HCT116 (cell line): ENCODE data around the gene RBCK1. TPM values are rescaled to one million over a fixed set of nuclear protein-coding genes. Genes with fewer than 3 reads are reported as not detected.

Experiments used
- ATAC-seq: fragments of 200-7000 bp; cut with Tn5 transposase; 2 replicates; pipeline ENCODE4 v1.9.1; 2020; ENCODE audit warnings: mild to moderate bottlenecking, moderate library complexity
- BruUV-seq: library from RNA; stranded (reverse); fragments of 400-500 nt; replicated peaks from 2 replicates; lab custom pipeline; 2021; lab: Mats Ljungman, UMichigan
- CTCF ChIA-PET: fragments of 300-600 bp; sonication (Branson Sonifier 250); formaldehyde crosslinking; loops from one replicate; lab custom pipeline; 2021; ENCODE audit warnings: antibody characterized with exemption; lab: Charles Lee
- POLR2A ChIA-PET: fragments of 300-600, 350-600 bp; sonication (Branson Sonifier 250); formaldehyde crosslinking; loops from one replicate; lab custom pipeline; 2021; ENCODE audit warnings: antibody characterized with exemption; lab: Charles Lee
- RAD21 ChIA-PET, 2 experiments: fragments of 300-600 bp; sonication (Branson Sonifier 250); formaldehyde crosslinking; loops; one replicate each; lab custom pipeline; 2023; ENCODE audit warnings: low total read pairs in 2 of 2; ENCODE audit not compliant: uncharacterized antibody in 2 of 2, unreplicated experiment in 2 of 2, low non-redundant PET in 1 of 2; lab: Charles Lee
- DNase-seq: peaks from one replicate; pipeline ENCODE4 v3.0.0-alpha.2; 2010; ENCODE audit warnings: low read depth, low spot score
- H2AFZ ChIP-seq: fragments of 200-600 bp; shearing (Covaris generic), sonication (generic); 2 replicates; pipeline ENCODE4 v1.6.1; 2017; ENCODE audit warnings: low read depth, mixed run types, mixed read lengths, antibody characterized with exemption, low read length; ENCODE audit not compliant: poor library complexity, severe bottlenecking
- H3K27ac ChIP-seq: 2 replicates; pipeline ENCODE4 v1.5.1; 2012; ENCODE audit warnings: low read depth, low read length
- H3K27me3 ChIP-seq: fragments of 200-600 bp; sonication (generic); 2 replicates; pipeline ENCODE4 v1.6.1; 2016; ENCODE audit warnings: mixed run types, low read length, mixed read lengths; ENCODE audit not compliant: insufficient read depth
- H3K36me3 ChIP-seq, 2 experiments: fragments of 200-500 bp in 1 of 2; fragments of 200-600 bp in 1 of 2; sonication (Bioruptor generic) in 1 of 2; sonication (generic) in 1 of 2; 2 replicates each; pipeline versions ENCODE4 v1.5.1 to v1.6.1; 2014 to 2016; ENCODE audit warnings: low read length in 2 of 2, inconsistent platforms in 1 of 2, mixed read lengths in 1 of 2, mixed run types in 1 of 2; ENCODE audit not compliant: insufficient read depth in 2 of 2, control insufficient read depth in 1 of 2
- H3K4me1 ChIP-seq, 2 experiments: fragments of 200-600 bp in 1 of 2; sonication (generic) in 1 of 2; 2 replicates each; pipeline versions ENCODE4 v1.5.1 to v1.6.1; 2012 to 2017; ENCODE audit warnings: low read length in 2 of 2, inconsistent platforms in 1 of 2, mild to moderate bottlenecking in 1 of 2, mixed read lengths in 1 of 2, mixed run types in 1 of 2, moderate library complexity in 1 of 2; ENCODE audit not compliant: insufficient read depth in 2 of 2, control insufficient read depth in 1 of 2
- H3K4me2 ChIP-seq: fragments of 200-600 bp; sonication (generic); 2 replicates; pipeline ENCODE4 v1.6.1; 2017; ENCODE audit warnings: mixed run types, low read length, mixed read lengths
- H3K4me3 ChIP-seq, 2 experiments: fragments of 200-600 bp in 1 of 2; sonication (generic) in 1 of 2; replicated peaks in 1 of 2; 2 replicates each; pipeline ENCODE4 v1.5.1; 2011 to 2016; ENCODE audit warnings: low read length in 2 of 2, control low read depth in 1 of 2, low read depth in 1 of 2, mild to moderate bottlenecking in 1 of 2, mixed read lengths in 1 of 2, mixed run types in 1 of 2
- H3K79me2 ChIP-seq: fragments of 200-600 bp; sonication (generic); 2 replicates; pipeline ENCODE4 v1.6.1; 2017; ENCODE audit warnings: mild to moderate bottlenecking, mixed run types, low read length, moderate library complexity, mixed read lengths; ENCODE audit not compliant: insufficient read depth
- H3K9ac ChIP-seq: fragments of 200-600 bp; sonication (generic); 2 replicates; pipeline ENCODE4 v1.6.1; 2016; ENCODE audit warnings: low read length, mixed read lengths
- H3K9me2 ChIP-seq: fragments of 200-600 bp; sonication (generic), shearing (Covaris generic); 2 replicates; pipeline ENCODE4 v1.6.1; 2017; ENCODE audit warnings: mixed run types, mild to moderate bottlenecking, moderate library complexity; ENCODE audit not compliant: insufficient read depth
- H3K9me3 ChIP-seq, 2 experiments: fragments of 200-500 bp in 1 of 2; fragments of 200-600 bp in 1 of 2; sonication (Bioruptor generic) in 1 of 2; sonication (generic) in 1 of 2; 2 replicates each; pipeline ENCODE4 v1.6.1; 2014 to 2017; ENCODE audit warnings: low read length in 2 of 2, mixed read lengths in 2 of 2, inconsistent platforms in 1 of 2, low read depth in 1 of 2, mild to moderate bottlenecking in 1 of 2, mixed run types in 1 of 2, moderate library complexity in 1 of 2; ENCODE audit not compliant: control insufficient read depth in 1 of 2, insufficient read depth in 1 of 2
- H4K20me1 ChIP-seq: fragments of 200-600 bp; sonication (generic), shearing (Covaris generic); 2 replicates; pipeline ENCODE4 v1.6.1; 2017; ENCODE audit warnings: mixed run types, mild to moderate bottlenecking, moderate library complexity; ENCODE audit not compliant: insufficient read depth
- ATF3 ChIP-seq: IDR thresholded peaks from 2 replicates; pipeline ENCODE4 v1.6.1; 2012
- CBX3 ChIP-seq: IDR thresholded peaks from 2 replicates; pipeline ENCODE4 v1.6.1; 2012; ENCODE audit warnings: low read depth
- CEBPB ChIP-seq: IDR thresholded peaks from 2 replicates; pipeline ENCODE4 v1.6.1; 2012; ENCODE audit warnings: low read depth
- EGR1 ChIP-seq: IDR thresholded peaks from 2 replicates; pipeline ENCODE4 v1.6.1; 2012; ENCODE audit warnings: low read depth
- ELF1 ChIP-seq: IDR thresholded peaks from 2 replicates; pipeline ENCODE4 v1.6.1; 2012; ENCODE audit warnings: low read depth, borderline replicate concordance
- EZH2 ChIP-seq: fragments of 200-600 bp; sonication (generic); IDR thresholded peaks from 2 replicates; pipeline ENCODE4 v1.6.1; 2017; ENCODE audit warnings: antibody characterized with exemption, mixed run types
- EZH2phosphoT487 ChIP-seq: fragments of 200-600 bp; IDR thresholded peaks from 2 replicates; pipeline ENCODE4 v1.6.1; 2018; ENCODE audit warnings: antibody characterized with exemption, borderline replicate concordance
- JUND ChIP-seq: IDR thresholded peaks from 2 replicates; pipeline ENCODE4 v1.6.1; 2012
- POLR2AphosphoS5 ChIP-seq: IDR thresholded peaks from 2 replicates; pipeline ENCODE4 v1.6.1; 2011; ENCODE audit warnings: mild to moderate bottlenecking, low read depth, low read length, moderate library complexity
- RAD21 ChIP-seq: IDR thresholded peaks from 2 replicates; pipeline ENCODE4 v1.6.1; 2012; ENCODE audit warnings: low read depth, mild to moderate bottlenecking
- SIN3A ChIP-seq: IDR thresholded peaks from 2 replicates; pipeline ENCODE4 v1.6.1; 2012; ENCODE audit warnings: low read depth
- SP1 ChIP-seq: IDR thresholded peaks from 2 replicates; pipeline ENCODE4 v1.6.1; 2012; ENCODE audit warnings: low read depth
- SRF ChIP-seq: IDR thresholded peaks from 2 replicates; pipeline ENCODE4 v1.6.1; 2012; ENCODE audit warnings: low read depth
- TCF7L2 ChIP-seq: IDR thresholded peaks from 2 replicates; pipeline ENCODE4 v1.7.0; 2011; ENCODE audit warnings: borderline replicate concordance, inconsistent platforms; ENCODE audit not compliant: insufficient read depth, insufficient read length; ENCODE audit errors: extremely low read depth
- ZFX ChIP-seq: fragments of 450-650 bp; IDR thresholded peaks from 2 replicates; pipeline ENCODE4 v1.6.1; 2017
- ZNF274 ChIP-seq: fragments of 200-500 bp; sonication (Bioruptor generic); IDR thresholded peaks from 2 replicates; pipeline ENCODE4 v1.6.1; 2014; ENCODE audit warnings: mild to moderate bottlenecking, low read depth, low read length, inconsistent platforms
- intact Hi-C: fragments of 100-400 bp; cut with micrococcal nuclease; formaldehyde crosslinking; loops from 2 replicates; pipeline ENCODE4 v1.10.0; 2022
- total RNA-seq: library from RNA; stranded (reverse); gene quantifications from one replicate; pipeline ENCODE4 v1.2.1, GENCODE V29; 2021; ENCODE audit not compliant: unreplicated experiment

RBCK1 gene
- total RNA-seq, 1 experiment from 2014 or later, result 180 TPM

- no TSS peak for BruUV-seq
- Histone ChIP-seq H3K4me2 (peak overlapping the region; percentile 89), H4K20me1 (no peaks in the 10 kb centered on the region), H2AFZ (peak overlapping the region; percentile 60), H3K4me1 (peaks cover 17 to 41% of the 10 kb centered on the region in 2 experiments)
- CTCF ChIA-PET, result interaction anchor here (0.7 to 1.2 kb wide), 3 partner anchors 34 to 52 kb away, joined by 3 to 4 read pairs (median 3); no protein-coding TSS in a partner anchor
- ATAC-seq (no peak), DNase-seq (no peak)
- POLR2A ChIA-PET, result interaction anchor here (0.7 to 19.5 kb wide), 5 partner anchors 7 to 32 kb away, joined by 3 to 639 read pairs (median 6); partner anchors contain the start of gene TRIB3
- TF ChIP-seq CBX3 (no peak), EGR1 (no peak)
- TF ChIP-seq, all 23 proteins: peak for 0
- intact Hi-C loops, result no loop called here
- Histone ChIP-seq H3K27ac (peak overlapping the region; percentile 86), H3K4me3 (peak overlapping the region; percentile 51 to 55), H3K9me2 (no peaks in the 10 kb centered on the region), H3K36me3 (peaks cover 9 to 14% of the 10 kb centered on the region in 2 experiments; a peak in 2 of 4 replicates), H3K79me2 (peaks cover 29% of the 10 kb centered on the region), H3K9ac (peak overlapping the region; percentile 49), H3K9me3 (peaks cover 0 to 6% of the 10 kb centered on the region in 2 experiments; a peak in 1 of 4 replicates), H3K27me3 (no peaks in the 10 kb centered on the region)
- RAD21 ChIA-PET, result no interaction called here
Measured at GRCh38 chr20:406200-407132, 1.6 kb upstream of the RBCK1 start.

GRCh38 chr20:407133-407952 is 756 bp upstream of the RBCK1 start:
- intact Hi-C loops, result no loop called here
- RAD21 ChIA-PET, result no interaction called here
- Histone ChIP-seq H3K4me2 (peak overlapping the region; percentile 89), H3K9me2 (no peaks in the 10 kb centered on the region), H3K27me3 (no peaks in the 10 kb centered on the region), H3K36me3 (peaks cover 15 to 22% of the 10 kb centered on the region in 2 experiments; a peak in 2 of 4 replicates), H3K79me2 (peaks cover 29% of the 10 kb centered on the region), H3K9me3 (peaks cover 0 to 6% of the 10 kb centered on the region in 2 experiments; a peak in 1 of 4 replicates), H4K20me1 (no peaks in the 10 kb centered on the region), H2AFZ (no peak overlapping the region), H3K4me3 (peak overlapping the region; percentile 51 to 55), H3K9ac (peak overlapping the region; percentile 49), H3K27ac (peak overlapping the region; percentile 86), H3K4me1 (peaks cover 9 to 32% of the 10 kb centered on the region in 2 experiments; a peak in 3 of 4 replicates)
- POLR2A ChIA-PET, result interaction anchor here (0.7 to 19.5 kb wide), 8 partner anchors 8 to 136 kb away, joined by 3 to 639 read pairs (median 4); partner anchors contain the start of genes CSNK2A1, SOX12 and TRIB3
- CTCF ChIA-PET, result interaction anchor here (1.0 to 1.2 kb wide), 2 partner anchors 45 to 53 kb away, joined by 3 to 4 read pairs; no protein-coding TSS in a partner anchor
- ATAC-seq (peak; percentile 87), DNase-seq (peak; percentile 51)
- BruUV-seq, result TSS peak; percentile 87
- TF ChIP-seq CBX3 (peak; percentile 37; the same call in 1 of the 2 replicates), CEBPB (no peak), SRF (no peak), ELF1 (no peak), TCF7L2 (no peak), ATF3 (no peak), ZNF274 (no peak), ZFX (peak; percentile 11; the same call in 1 of the 2 replicates), EZH2phosphoT487 (no peak), POLR2AphosphoS5 (peak; percentile 96), EZH2 (no peak), SP1 (peak; percentile 52; the same call in 1 of the 2 replicates), SIN3A (peak; percentile 48), RAD21 (no peak), EGR1 (peak; percentile 20; the same call in 1 of the 2 replicates), JUND (no peak)
